ENCODE results near the gene TRRAP.

The TRRAP gene

DNA sequence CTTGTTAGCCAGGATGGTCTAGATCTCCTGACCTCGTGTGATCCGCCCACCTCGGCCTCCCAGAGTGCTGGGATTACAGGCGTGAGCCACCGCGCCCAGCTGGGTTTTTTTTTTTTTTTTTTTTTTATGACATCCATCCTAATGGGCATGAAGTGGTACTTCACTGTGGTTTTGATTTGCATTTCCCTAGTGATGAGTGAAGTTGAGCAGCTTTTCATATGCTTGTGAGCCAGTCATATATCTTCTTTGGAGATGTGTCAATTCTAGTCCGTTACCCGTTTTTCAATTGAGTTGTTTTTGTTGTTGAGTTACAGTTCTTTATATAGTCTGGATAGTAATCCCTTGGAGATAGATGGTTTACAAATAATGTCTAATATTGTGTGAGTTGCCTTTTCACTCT is 137.9 kb downstream of the TRRAP start:
- Histone ChIP-seq H3K36me3 (ENCODE audit: control insufficient read depth, insufficient read depth, low read length) (no peaks in the 10 kb centered on the region), H3K9ac (no peak overlapping the region), H3K4me1 (no peaks in the 10 kb centered on the region), H3K9me3 (ENCODE audit: control insufficient read depth, low read length) (no peaks in the 10 kb centered on the region), H3K27me3 (ENCODE audit: control insufficient read depth, insufficient read depth, low read length) (no peaks in the 10 kb centered on the region), H3K79me2 (peaks cover 6% of the 10 kb centered on the region), H3K27ac (no peak overlapping the region), H3K4me3 (ENCODE audit: low read depth, low read length) (no peak overlapping the region), H2AFZ (no peak overlapping the region), H3K4me2 (ENCODE audit: low read length) (no peak overlapping the region)
- no peak for TF ChIP-seq CTCF (IDR thresholded peaks at IDR 0.05)

DNA sequence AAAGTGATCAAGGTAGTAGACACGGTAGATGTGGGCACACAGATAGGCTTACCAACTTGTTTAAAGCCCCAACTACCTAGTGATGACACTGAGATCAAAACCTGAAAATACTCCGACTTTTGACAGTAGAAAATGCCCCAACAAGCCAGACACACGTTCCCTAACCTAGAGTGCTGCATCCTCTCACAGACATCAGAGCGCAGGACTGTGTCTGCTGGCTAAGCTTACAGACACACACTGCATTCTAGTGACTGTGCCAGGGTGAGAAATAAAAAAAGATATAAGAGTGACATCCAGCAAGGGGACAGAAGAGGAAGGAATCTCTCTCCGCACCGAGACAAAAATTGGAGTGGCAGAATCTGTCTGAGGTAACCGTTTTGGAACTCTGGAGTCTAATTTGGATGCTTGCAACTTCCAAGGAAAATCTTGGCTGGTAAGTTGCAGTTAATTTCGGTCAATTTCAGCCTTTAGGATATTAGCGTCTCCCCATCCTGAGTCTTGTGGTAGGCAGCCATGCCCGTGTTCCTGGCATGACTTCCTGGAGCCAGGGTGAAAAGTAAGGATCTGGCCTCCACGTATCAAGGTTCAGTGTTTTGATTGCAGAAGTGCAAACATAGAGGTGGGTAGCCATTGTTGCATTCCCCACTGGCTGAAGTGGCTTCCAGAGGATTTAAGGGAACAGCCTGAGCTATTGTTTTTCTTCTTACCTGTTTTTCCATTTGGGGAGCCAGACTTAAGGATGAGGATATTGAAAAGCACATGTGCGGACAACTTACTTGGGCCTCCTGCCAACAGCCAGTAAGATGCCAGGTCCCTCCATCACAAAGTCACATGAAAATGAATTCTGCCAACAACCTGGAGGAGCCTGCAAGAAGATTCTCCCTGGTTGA is 141.4 kb downstream of the TRRAP start:
- Histone ChIP-seq H3K27ac (no peak overlapping the region), H3K4me2 (ENCODE audit: low read length) (no peak overlapping the region), H3K9me3 (ENCODE audit: control insufficient read depth, low read length) (no peaks in the 10 kb centered on the region), H3K79me2 (peaks cover 6% of the 10 kb centered on the region), H3K4me1 (no peaks in the 10 kb centered on the region), H2AFZ (no peak overlapping the region), H3K36me3 (ENCODE audit: control insufficient read depth, insufficient read depth, low read length) (no peaks in the 10 kb centered on the region), H3K27me3 (ENCODE audit: control insufficient read depth, insufficient read depth, low read length) (no peaks in the 10 kb centered on the region), H3K9ac (no peak overlapping the region), H3K4me3 (ENCODE audit: low read depth, low read length) (no peak overlapping the region)
- TF ChIP-seq CTCF (IDR thresholded peaks at IDR 0.05), result no peak

DNA sequence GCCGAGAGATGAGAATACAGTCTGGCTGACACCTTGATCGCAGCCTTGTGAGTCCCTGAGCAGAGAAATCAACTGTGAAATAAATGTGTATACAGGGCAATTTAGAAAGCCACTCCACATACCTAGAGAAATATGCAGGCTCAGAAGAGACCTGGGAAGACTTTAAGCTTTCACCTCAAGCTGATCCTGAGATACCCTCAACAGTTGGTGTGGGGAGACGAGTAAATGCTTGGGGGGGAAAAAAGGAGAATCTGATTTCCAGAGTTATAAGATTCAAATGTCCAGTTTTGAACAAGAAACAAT is 142.0 kb downstream of the TRRAP start:
- Histone ChIP-seq H3K4me1 (no peaks in the 10 kb centered on the region), H3K9ac (no peak overlapping the region), H3K36me3 (ENCODE audit: control insufficient read depth, insufficient read depth, low read length) (no peaks in the 10 kb centered on the region), H3K4me2 (ENCODE audit: low read length) (no peak overlapping the region), H3K27me3 (ENCODE audit: control insufficient read depth, insufficient read depth, low read length) (no peaks in the 10 kb centered on the region), H3K9me3 (ENCODE audit: control insufficient read depth, low read length) (no peaks in the 10 kb centered on the region), H2AFZ (no peak overlapping the region), H3K79me2 (peaks cover 6% of the 10 kb centered on the region), H3K27ac (no peak overlapping the region), H3K4me3 (ENCODE audit: low read depth, low read length) (no peak overlapping the region)
- no peak for TF ChIP-seq CTCF (IDR thresholded peaks at IDR 0.05)

GRCh38 chr7:99021941-99022560 is 143.7 kb downstream of the TRRAP start:
- TF ChIP-seq CTCF (IDR thresholded peaks at IDR 0.05), result no peak
- Histone ChIP-seq H3K4me3 (ENCODE audit: low read depth, low read length) (no peak overlapping the region), H3K27ac (no peak overlapping the region), H3K9me3 (ENCODE audit: control insufficient read depth, low read length) (no peaks in the 10 kb centered on the region), H3K27me3 (ENCODE audit: control insufficient read depth, insufficient read depth, low read length) (no peaks in the 10 kb centered on the region), H3K4me2 (ENCODE audit: low read length) (no peak overlapping the region), H3K9ac (no peak overlapping the region), H3K36me3 (ENCODE audit: control insufficient read depth, insufficient read depth, low read length) (no peaks in the 10 kb centered on the region), H2AFZ (no peak overlapping the region), H3K79me2 (peaks cover 6% of the 10 kb centered on the region), H3K4me1 (no peaks in the 10 kb centered on the region)

Data from parathyroid adenoma (tissue), 2 donors.